ENCODE results near the gene TMEM163. TPM values are rescaled to one million over a fixed set of nuclear protein-coding genes. Genes with fewer than 3 reads are reported as not detected.

TMEM163 gene
- total RNA-seq, 1 donor from 2014 or later = not detected

- DNase-seq (ENCODE audit: extremely low spot score, unreplicated experiment) = no peak
- Mint-ChIP-seq H3K9me3 (ENCODE audit: unreplicated experiment) (peaks cover 3% of the 10 kb centered on the region), H3K27ac (ENCODE audit: unreplicated experiment) (no peak overlapping the region), H3K4me1 (ENCODE audit: unreplicated experiment) (no peaks in the 10 kb centered on the region), H3K27me3 (ENCODE audit: unreplicated experiment) (no peaks in the 10 kb centered on the region), H3K36me3 (ENCODE audit: unreplicated experiment) (no peaks in the 10 kb centered on the region), H3K4me3 (ENCODE audit: unreplicated experiment) (no peak overlapping the region)
- no peak for TF ChIP-seq CTCF (IDR thresholded peaks at IDR 0.05)
These were observed 36.1 kb downstream of the TMEM163 start for GRCh38 chr2:134682726-134683125.

- Mint-ChIP-seq H3K4me1 (ENCODE audit: unreplicated experiment) (no peaks in the 10 kb centered on the region), H3K4me3 (ENCODE audit: unreplicated experiment) (no peak overlapping the region), H3K36me3 (ENCODE audit: unreplicated experiment) (no peaks in the 10 kb centered on the region), H3K27me3 (ENCODE audit: unreplicated experiment) (no peaks in the 10 kb centered on the region), H3K9me3 (ENCODE audit: unreplicated experiment) (peaks cover 3% of the 10 kb centered on the region), H3K27ac (ENCODE audit: unreplicated experiment) (no peak overlapping the region)
- peak; percentile 62 for DNase-seq (ENCODE audit: extremely low spot score, unreplicated experiment)
- no peak for TF ChIP-seq CTCF (IDR thresholded peaks at IDR 0.05)
These were observed 37.6 kb downstream of the TMEM163 start for GRCh38 chr2:134681201-134681600.

GRCh38 chr2:134679745-134680144 lies 39.1 kb downstream of the TMEM163 start:
- no peaks in the 10 kb centered on the region for H3K36me3 Mint-ChIP-seq (ENCODE audit: unreplicated experiment)
- no peak for DNase-seq (ENCODE audit: extremely low spot score, unreplicated experiment)

GRCh38 chr2:134679294-134679693 lies 39.5 kb downstream of the TMEM163 start:
- H3K4me1 Mint-ChIP-seq (ENCODE audit: unreplicated experiment) = no peaks in the 10 kb centered on the region

More at GRCh38 chr2:134679745-134680144, 39.1 kb downstream of the TMEM163 start:
- TF ChIP-seq CTCF (IDR thresholded peaks at IDR 0.05) = no peak
- Mint-ChIP-seq H3K9me3 (ENCODE audit: unreplicated experiment) (no peaks in the 10 kb centered on the region), H3K27me3 (ENCODE audit: unreplicated experiment) (no peaks in the 10 kb centered on the region), H3K4me3 (ENCODE audit: unreplicated experiment) (no peak overlapping the region), H3K4me1 (ENCODE audit: unreplicated experiment) (no peaks in the 10 kb centered on the region), H3K27ac (ENCODE audit: unreplicated experiment) (no peak overlapping the region)

More at GRCh38 chr2:134679294-134679693, 39.5 kb downstream of the TMEM163 start:
- Mint-ChIP-seq H3K27ac (ENCODE audit: unreplicated experiment) (no peak overlapping the region), H3K4me3 (ENCODE audit: unreplicated experiment) (no peak overlapping the region), H3K36me3 (ENCODE audit: unreplicated experiment) (no peaks in the 10 kb centered on the region), H3K27me3 (ENCODE audit: unreplicated experiment) (no peaks in the 10 kb centered on the region), H3K9me3 (ENCODE audit: unreplicated experiment) (no peaks in the 10 kb centered on the region)
- DNase-seq (ENCODE audit: extremely low spot score, unreplicated experiment) = no peak
- TF ChIP-seq CTCF (IDR thresholded peaks at IDR 0.05) = no peak
